H1 (cell line): ENCODE measurements around the gene CNBD2. TPM values are rescaled to one million over a fixed set of nuclear protein-coding genes. Genes with fewer than 3 reads are reported as not detected.

Experiments used
- CTCF ChIA-PET: fragments of 300-600 bp; sonication (Branson Sonifier 250); formaldehyde crosslinking; loops from one replicate; lab custom pipeline; 2021; ENCODE audit not compliant: partially characterized antibody; lab: Charles Lee
- POLR2A ChIA-PET: fragments of 300-600 bp; sonication (Branson Sonifier 250); formaldehyde crosslinking; loops from one replicate; lab custom pipeline; 2021; ENCODE audit warnings: inconsistent platforms; ENCODE audit not compliant: partially characterized antibody; lab: Charles Lee
- DNase-seq, 2 experiments: peaks; one replicate each; pipeline versions ENCODE4 v3.0.0 to v3.0.0-alpha.2; 2010 to 2022; ENCODE audit warnings: low spot score in 2 of 2, low read depth in 1 of 2, mixed read lengths in 1 of 2
- FAIRE-seq: peaks from 2 replicates; lab custom pipeline; 2011; peaks lifted over from hg19 to GRCh38; lab: Jason Lieb, UNC
- H2AFZ ChIP-seq: 2 replicates; pipeline ENCODE4 v1.8.1; 2012; ENCODE audit warnings: low read length, inconsistent platforms
- H2AK5ac ChIP-seq: 2 replicates; pipeline ENCODE4 v1.6.1; 2013; ENCODE audit warnings: low read depth, low read length
- H2BK120ac ChIP-seq: replicated peaks from 2 replicates; pipeline ENCODE3; 2013; ENCODE audit warnings: low read depth, low read length, inconsistent platforms
- H2BK12ac ChIP-seq: 2 replicates; pipeline ENCODE4 v1.6.1; 2013; ENCODE audit warnings: low read depth, low read length
- H2BK15ac ChIP-seq: 2 replicates; pipeline ENCODE4 v1.6.1; 2013; ENCODE audit warnings: low read length
- H2BK20ac ChIP-seq: 2 replicates; pipeline ENCODE4 v1.6.1; 2013; ENCODE audit warnings: low read length
- H2BK5ac ChIP-seq: 2 replicates; pipeline ENCODE4 v1.6.1; 2013; ENCODE audit warnings: low read depth, low read length
- H3K14ac ChIP-seq: 2 replicates; pipeline ENCODE4 v1.6.1; 2013; ENCODE audit warnings: inconsistent platforms; ENCODE audit not compliant: insufficient read length
- H3K18ac ChIP-seq: 2 replicates; pipeline ENCODE4 v1.6.1; 2013; ENCODE audit warnings: low read length; ENCODE audit errors: extremely low read depth
- H3K23ac ChIP-seq: 2 replicates; pipeline ENCODE4 v1.6.1; 2013; ENCODE audit warnings: inconsistent platforms; ENCODE audit not compliant: insufficient read length
- H3K23me2 ChIP-seq: 2 replicates; pipeline ENCODE4 v1.6.1; 2013; ENCODE audit warnings: low read depth, low read length
- H3K27ac ChIP-seq: 2 replicates; pipeline ENCODE4 v1.6.1; 2011; ENCODE audit warnings: low read depth, low read length, inconsistent platforms
- H3K27me3 ChIP-seq, 4 experiments: replicated peaks in 1 of 4; 1 replicate in 1 of 4; 2 replicates in 3 of 4; pipeline versions ENCODE4 v1.6.1 to v1.8.1; 2011 to 2013; ENCODE audit warnings: low read length in 3 of 4, mild to moderate bottlenecking in 3 of 4, inconsistent platforms in 2 of 4, mixed read lengths in 2 of 4, moderate library complexity in 1 of 4; ENCODE audit not compliant: control insufficient read depth in 3 of 4, insufficient read depth in 3 of 4; ENCODE audit errors: extremely low read depth in 1 of 4
- H3K36me3 ChIP-seq, 4 experiments: 2 replicates each; pipeline versions ENCODE4 v1.6.1 to v1.8.1; 2011 to 2013; ENCODE audit warnings: mild to moderate bottlenecking in 4 of 4, low read length in 3 of 4, moderate library complexity in 2 of 4, control low read depth in 1 of 4, inconsistent platforms in 1 of 4; ENCODE audit not compliant: insufficient read depth in 4 of 4, control insufficient read depth in 2 of 4
- H3K4ac ChIP-seq: replicated peaks from 2 replicates; pipeline ENCODE3; 2013; ENCODE audit warnings: low read length, low read depth, mixed read lengths, inconsistent platforms; ENCODE audit not compliant: insufficient read length
- H3K4me1 ChIP-seq, 4 experiments: replicated peaks in 1 of 4; 1 replicate in 1 of 4; 2 replicates in 3 of 4; pipeline versions ENCODE4 v1.6.1 to v1.8.1; 2011 to 2013; ENCODE audit warnings: low read length in 3 of 4, inconsistent platforms in 2 of 4, mixed read lengths in 1 of 4; ENCODE audit not compliant: insufficient read depth in 4 of 4, control insufficient read depth in 3 of 4
- H3K4me2 ChIP-seq, 2 experiments: 2 replicates each; pipeline versions ENCODE4 v1.6.1 to v1.8.1; 2011 to 2013; ENCODE audit warnings: low read depth in 2 of 2, low read length in 2 of 2, control low read depth in 1 of 2, inconsistent platforms in 1 of 2, mild to moderate bottlenecking in 1 of 2; ENCODE audit not compliant: insufficient read depth in 1 of 2
- H3K4me3 ChIP-seq, 4 experiments: fragments of 200-600, 300-600 bp in 1 of 4; sonication (generic), shearing (Covaris generic), sonication (Bioruptor Twin) in 1 of 4; 2 replicates each; pipeline versions ENCODE4 v1.5.1 to v1.8.1; 2011 to 2016; ENCODE audit warnings: low read length in 4 of 4, low read depth in 3 of 4, control low read depth in 2 of 4, inconsistent platforms in 2 of 4, mild to moderate bottlenecking in 2 of 4, mixed read lengths in 1 of 4, moderate library complexity in 1 of 4; ENCODE audit not compliant: insufficient read depth in 2 of 4; ENCODE audit errors: extremely low read depth in 1 of 4
- H3K56ac ChIP-seq: replicated peaks from 2 replicates; pipeline ENCODE3; 2013; ENCODE audit warnings: low read depth, mild to moderate bottlenecking, mixed read lengths, low read length, inconsistent platforms; ENCODE audit not compliant: insufficient read length
- H3K79me1 ChIP-seq: 2 replicates; pipeline ENCODE4 v1.6.1; 2013; ENCODE audit warnings: low read depth, low read length, control low read depth
- H3K79me2 ChIP-seq, 2 experiments: 2 replicates each; pipeline versions ENCODE4 v1.6.1 to v1.8.1; 2012 to 2013; ENCODE audit warnings: low read length in 2 of 2, mild to moderate bottlenecking in 2 of 2, inconsistent platforms in 1 of 2; ENCODE audit not compliant: insufficient read depth in 2 of 2, control insufficient read depth in 1 of 2
- H3K9ac ChIP-seq, 4 experiments: replicated peaks in 1 of 4; 1 replicate in 1 of 4; 2 replicates in 3 of 4; pipeline versions ENCODE4 v1.6.1 to v1.8.1; 2011 to 2013; ENCODE audit warnings: low read depth in 3 of 4, low read length in 3 of 4, control low read depth in 2 of 4, mild to moderate bottlenecking in 2 of 4, moderate library complexity in 2 of 4, inconsistent platforms in 1 of 4; ENCODE audit errors: extremely low read depth in 1 of 4
- H3K9me3 ChIP-seq, 2 experiments: 2 replicates each; pipeline versions ENCODE4 v1.6.1 to v1.8.1; 2012 to 2013; ENCODE audit warnings: mild to moderate bottlenecking in 2 of 2, moderate library complexity in 2 of 2, control low read depth in 1 of 2, inconsistent platforms in 1 of 2, low read depth in 1 of 2, low read length in 1 of 2, mixed read lengths in 1 of 2; ENCODE audit not compliant: insufficient read depth in 2 of 2
- H4K20me1 ChIP-seq, 2 experiments: replicated peaks in 1 of 2; 2 replicates each; pipeline versions ENCODE3 to v1.8.1; 2011 to 2013; ENCODE audit warnings: inconsistent platforms in 2 of 2, low read length in 2 of 2, mild to moderate bottlenecking in 1 of 2; ENCODE audit not compliant: insufficient read depth in 2 of 2, control insufficient read depth in 1 of 2
- H4K5ac ChIP-seq: 2 replicates; pipeline ENCODE4 v1.6.1; 2013; ENCODE audit warnings: low read length, low read depth, mixed read lengths, inconsistent platforms; ENCODE audit not compliant: insufficient read length
- H4K8ac ChIP-seq: 2 replicates; pipeline ENCODE4 v1.8.0; 2013; ENCODE audit warnings: mild to moderate bottlenecking, moderate library complexity, low read length, inconsistent platforms; ENCODE audit not compliant: insufficient read depth; ENCODE audit errors: extremely low read depth
- H4K91ac ChIP-seq: replicated peaks from 2 replicates; pipeline ENCODE3; 2013; ENCODE audit warnings: low read length, mixed read lengths, inconsistent platforms; ENCODE audit not compliant: insufficient read length
- BRCA1 ChIP-seq: IDR thresholded peaks from 2 replicates; pipeline ENCODE4 v1.6.1; 2012; ENCODE audit warnings: low read depth, low read length, improper control_type of control experiment
- CHD2 ChIP-seq: IDR thresholded peaks from 2 replicates; pipeline ENCODE4 v1.6.1; 2012; ENCODE audit warnings: low read length, improper control_type of control experiment
- EZH2 ChIP-seq: fragments of 200-600 bp; sonication (generic); IDR thresholded peaks from 2 replicates; pipeline ENCODE4 v1.7.1; 2012; ENCODE audit warnings: low read depth, mild to moderate bottlenecking, moderate library complexity, low read length, inconsistent platforms; ENCODE audit not compliant: severe bottlenecking
- HDAC6 ChIP-seq: IDR thresholded peaks from one replicate; pipeline ENCODE4 v1.7.1; 2012; ENCODE audit warnings: low read depth, mild to moderate bottlenecking, inconsistent platforms, low read length, moderate library complexity
- JUND ChIP-seq: IDR thresholded peaks from 2 replicates; pipeline ENCODE4 v1.6.1; 2011; ENCODE audit warnings: mild to moderate bottlenecking, improper control_type of control experiment, low read length
- KDM4A ChIP-seq: IDR thresholded peaks from one replicate; pipeline ENCODE4 v1.7.1; 2012; ENCODE audit warnings: low read depth, mild to moderate bottlenecking, moderate library complexity, low read length, inconsistent platforms; ENCODE audit not compliant: severe bottlenecking
- MAX ChIP-seq: IDR thresholded peaks from 2 replicates; pipeline ENCODE4 v1.6.1; 2012; ENCODE audit warnings: inconsistent platforms
- NRF1 ChIP-seq: IDR thresholded peaks from 2 replicates; pipeline ENCODE4 v1.6.1; 2011; ENCODE audit warnings: mild to moderate bottlenecking, low read depth, low read length, improper control_type of control experiment
- PHF8 ChIP-seq: fragments of 200-600 bp; sonication (generic); conservative IDR thresholded peaks from 2 replicates; pipeline ENCODE4 v1.7.1; 2012; ENCODE audit warnings: low read depth, mild to moderate bottlenecking, inconsistent platforms, low read length, moderate library complexity
- SIX5 ChIP-seq: IDR thresholded peaks from 2 replicates; pipeline ENCODE4 v1.6.1; 2011; ENCODE audit warnings: mild to moderate bottlenecking, low read depth, low read length
- SP1 ChIP-seq: IDR thresholded peaks from 2 replicates; pipeline ENCODE4 v1.6.1; 2011; ENCODE audit warnings: low read depth, low read length
- whole genome bisulfite sequencing, 2 experiments: shearing (Covaris generic) in 1 of 2; methylation state at CpG; one replicate each; pipeline versions ENCODE4 v1.1.6 to v1.1.7; 2013 to 2015; ENCODE audit warnings: low lambda C conversion rate in 2 of 2, mixed read lengths in 2 of 2, inconsistent platforms in 1 of 2, low coverage in 1 of 2, missing lambda C conversion rate in 1 of 2; ENCODE audit not compliant: insufficient replicate concordance in 2 of 2, insufficient coverage in 1 of 2, insufficient read length in 1 of 2; ENCODE audit errors: extremely low coverage in 1 of 2, missing lambda C conversion rate in 1 of 2; 5-methylcytosine and 5-hydroxymethylcytosine counted together
- polyA plus RNA-seq, 7 experiments: library from polyadenylated mRNA; depleted of rRNA in 3 of 7; stranded (reverse) in 5 of 7; unstranded in 2 of 7; fragments of >200 nt in 5 of 7; fragments of 200-250 nt in 2 of 7; gene quantifications; 1 replicate in 5 of 7; 2 replicates in 1 of 7; 4 replicates in 1 of 7; pipeline versions ENCODE4 v1.2.1 to v1.2.3, GENCODE V29; 2011 to 2013; ENCODE audit warnings: missing spikeins in 2 of 7, mixed read lengths in 2 of 7
- total RNA-seq: library from RNA; stranded (reverse); fragmentation: NEBNext Ultra II Directional; extraction: Animal tissue kit (Norgen Biotek cat#: 25700); gene quantifications from 2 replicates; pipeline ENCODE4 v1.2.1, GENCODE V29; 2021

CNBD2 gene
- total and polyA plus RNA-seq, 2 of the 8 experiments (the other 6 are each of a cell fraction or from before 2014, with no cell fraction given): 2.6 to 4.5 TPM

GRCh38 chr20:36050436-36051317 lies 82.3 kb downstream of the CNBD2 start:
- FAIRE-seq: no peak
- no peak for TF ChIP-seq JUND
- no peak for TF ChIP-seq HDAC6
- peak; percentile 44; the same call in 1 of the 2 replicates for TF ChIP-seq CHD2
- TF ChIP-seq SIX5: no peak
- TF ChIP-seq SP1: peak; percentile 56; the same call in 1 of the 2 replicates
- TF ChIP-seq MAX: peak; percentile 74
- peak; percentile 40 for TF ChIP-seq KDM4A
- no peak for TF ChIP-seq EZH2
- peak; percentile 97 for TF ChIP-seq PHF8
- TF ChIP-seq NRF1: no peak
- no peak for TF ChIP-seq BRCA1

More at GRCh38 chr20:36050436-36051317, 82.3 kb downstream of the CNBD2 start:
- Histone ChIP-seq H3K4me2 (peak overlapping the region; percentile 65 to 79), H3K9ac (peak overlapping the region; percentile 62 to 98 (median 86)), H3K14ac (no peak overlapping the region), H3K56ac (no peak overlapping the region), H3K4me3 (peak overlapping the region; percentile 68 to 98 (median 74)), H4K5ac (peak overlapping the region; percentile 75), H4K20me1 (peaks cover 1 to 4% of the 10 kb centered on the region in 2 experiments), H2BK120ac (no peak overlapping the region), H3K79me1 (no peaks in the 10 kb centered on the region), H3K23me2 (no peaks in the 10 kb centered on the region), H2BK5ac (peak overlapping the region; percentile 87), H3K36me3 (no peaks in the 10 kb centered on the region), H3K27ac (peak overlapping the region; percentile 93; the same call in 1 of the 2 replicates), H3K79me2 (peaks cover 0 to 48% of the 10 kb centered on the region in 2 experiments; a peak in 3 of 4 replicates), H3K23ac (no peak overlapping the region), H3K9me3 (no peaks in the 10 kb centered on the region), H3K18ac (peak overlapping the region; percentile 32), H4K91ac (no peak overlapping the region), H2BK20ac (no peak overlapping the region; the same call in 1 of the 2 replicates), H2AK5ac (no peak overlapping the region), H2AFZ (peak overlapping the region; percentile 60; the same call in 1 of the 2 replicates), H3K4ac (no peak overlapping the region), H2BK12ac (no peak overlapping the region), H3K4me1 (peaks cover 4 to 10% (median 6%) of the 10 kb centered on the region in 4 experiments; a peak in 6 of 7 replicates), H4K8ac (peak overlapping the region; percentile 98; the same call in 1 of the 2 replicates), H3K27me3 (no peaks in the 10 kb centered on the region), H2BK15ac (no peak overlapping the region)
- ChIA-PET POLR2A (interaction anchor here (0.8 to 3.5 kb wide), 10 partner anchors 9 to 186 kb away, joined by 3 to 16 read pairs (median 4); partner anchors contain the start of genes AAR2 and SCAND1), CTCF (interaction anchor here (1.7 kb wide), 1 partner anchor 97 kb away, joined by 6 read pairs; the partner anchor contains the start of gene SCAND1)
- WGBS, 2 experiments: 1% methylated on average over 52 of the region's 75 CpGs; no CpG with 5 or more reads in 1 of the 2 experiments
- peak; percentile 85 to 94 for DNase-seq
